ENCODE data around the gene ZIC2.

- no peak for TF ChIP-seq CTCF (conservative IDR thresholded peaks at IDR 0.05; ENCODE audit: low read depth, low read length)
- TF ChIP-seq EZH2 (IDR thresholded peaks at IDR 0.05; ENCODE audit: borderline replicate concordance, low read depth, low read length, poor library complexity, severe bottlenecking) = no peak
Observed at GRCh38 chr13:99968521-99969452, 12.8 kb upstream of the ZIC2 start.

Measured in A673 (cell line).